Activated CD8-positive, alpha-beta T cell treated with anti-CD3 and anti-CD28 coated beads for 36 hours (primary cell): ENCODE results near the gene COL13A1. TPM values are rescaled to one million over a fixed set of nuclear protein-coding genes. Genes with fewer than 3 reads are reported as not detected.

Source experiments
- ATAC-seq: fragments of 200-7000 bp; cut with Tn5 transposase; one replicate; pipeline ENCODE4 v1.10.0; 2021; ENCODE audit warnings: mild to moderate bottlenecking, moderate library complexity
- CTCF ChIA-PET: fragments of 350-600 bp; sonication (Branson Sonifier 250); formaldehyde crosslinking; loops from one replicate; lab custom pipeline; 2021; ENCODE audit warnings: antibody characterized with exemption; lab: Charles Lee
- POLR2A ChIA-PET: fragments of 350-600 bp; sonication (Branson Sonifier 250); formaldehyde crosslinking; loops from one replicate; lab custom pipeline; 2021; ENCODE audit warnings: antibody characterized with exemption; lab: Charles Lee
- DNase-seq: peaks from one replicate; pipeline ENCODE4 v3.0.0-alpha.2; 2020
- H3K27ac Mint-ChIP-seq: one replicate; pipeline ENCODE4 v1.8.0; 2021; ENCODE audit warnings: mild to moderate bottlenecking, mixed read lengths
- H3K27me3 Mint-ChIP-seq: one replicate; pipeline ENCODE4 v1.8.0; 2021; ENCODE audit warnings: mixed read lengths
- H3K36me3 Mint-ChIP-seq: one replicate; pipeline ENCODE4 v1.8.0; 2021; ENCODE audit warnings: low read depth, mixed read lengths
- H3K4me1 Mint-ChIP-seq: one replicate; pipeline ENCODE4 v1.8.0; 2021; ENCODE audit warnings: low read depth, mixed read lengths
- H3K4me3 Mint-ChIP-seq: one replicate; pipeline ENCODE4 v1.8.0; 2021; ENCODE audit warnings: mild to moderate bottlenecking, moderate library complexity, mixed read lengths
- H3K9me3 Mint-ChIP-seq: one replicate; pipeline ENCODE4 v1.8.0; 2021; ENCODE audit warnings: mixed read lengths
- intact Hi-C: fragments of 100-400 bp; cut with micrococcal nuclease; formaldehyde crosslinking; loops from one replicate; pipeline ENCODE4 v1.10.0; 2022
- total RNA-seq, 2 experiments: library from RNA; stranded (reverse); gene quantifications; one replicate each; pipeline ENCODE4 v1.2.3, GENCODE V29; 2021
- TF ChIP-seq, protein P1 (sequence below): fragments of 200-600 bp; IDR thresholded peaks from one replicate; pipeline ENCODE4 v1.8.0; 2022; ENCODE audit warnings: antibody characterized with exemption, mild to moderate bottlenecking

The COL13A1 gene
- total RNA-seq, 2 experiments from 2014 or later = not detected

DNA sequence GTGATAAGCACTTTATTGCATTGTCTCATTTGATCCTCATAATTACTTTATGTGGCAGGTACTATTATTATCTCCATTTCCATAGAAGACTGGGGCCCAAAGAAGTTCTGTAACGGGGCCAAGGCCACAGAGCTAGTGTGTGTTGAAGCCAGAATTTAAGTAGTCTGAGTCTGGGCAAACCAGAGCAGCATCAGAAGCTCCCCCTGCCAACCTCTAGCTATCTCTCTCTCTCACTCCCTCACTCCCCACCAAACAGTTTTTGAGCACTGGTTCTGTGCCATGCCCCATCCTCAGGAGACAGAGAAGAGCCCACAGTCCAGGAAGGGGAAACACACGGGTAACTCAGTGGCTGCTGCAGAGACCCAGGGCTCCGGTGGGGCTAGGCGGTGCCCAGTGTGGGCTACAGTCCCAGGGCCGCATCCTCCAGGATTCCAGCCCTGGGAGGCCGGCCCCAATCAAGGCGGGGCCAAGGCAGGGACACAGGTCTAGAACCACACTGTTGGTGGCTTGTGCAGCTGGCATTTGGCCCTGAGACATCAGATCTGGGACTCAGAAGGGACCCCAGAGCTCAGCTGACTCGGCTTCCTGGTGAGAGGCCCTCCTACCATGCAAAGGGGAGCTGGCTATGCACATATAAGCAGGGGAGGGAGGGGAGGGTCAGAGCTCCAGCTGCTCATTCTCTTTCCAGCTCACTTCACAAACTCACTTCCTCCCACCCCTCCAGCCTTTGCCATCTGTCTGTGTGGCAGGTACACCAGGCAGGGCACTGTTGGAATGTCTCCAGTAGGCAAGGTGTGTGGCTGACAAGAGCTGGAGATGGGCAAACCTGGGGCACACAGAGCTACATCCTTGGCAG is 34.4 kb downstream of the COL13A1 start:
- POLR2A ChIA-PET = no interaction called here
- H3K27me3 Mint-ChIP-seq = peaks cover 6% of the 10 kb centered on the region
- H3K9me3 Mint-ChIP-seq = no peaks in the 10 kb centered on the region
- CTCF ChIA-PET = interaction anchor here (1.0 kb wide), 1 partner anchor 33 kb away, joined by 3 read pairs; no protein-coding TSS in a partner anchor
- no peak overlapping the region for H3K4me3 Mint-ChIP-seq
- H3K27ac Mint-ChIP-seq = no peak overlapping the region
- DNase-seq (no peak), ATAC-seq (no peak)
- TF ChIP-seq, protein P1, sequence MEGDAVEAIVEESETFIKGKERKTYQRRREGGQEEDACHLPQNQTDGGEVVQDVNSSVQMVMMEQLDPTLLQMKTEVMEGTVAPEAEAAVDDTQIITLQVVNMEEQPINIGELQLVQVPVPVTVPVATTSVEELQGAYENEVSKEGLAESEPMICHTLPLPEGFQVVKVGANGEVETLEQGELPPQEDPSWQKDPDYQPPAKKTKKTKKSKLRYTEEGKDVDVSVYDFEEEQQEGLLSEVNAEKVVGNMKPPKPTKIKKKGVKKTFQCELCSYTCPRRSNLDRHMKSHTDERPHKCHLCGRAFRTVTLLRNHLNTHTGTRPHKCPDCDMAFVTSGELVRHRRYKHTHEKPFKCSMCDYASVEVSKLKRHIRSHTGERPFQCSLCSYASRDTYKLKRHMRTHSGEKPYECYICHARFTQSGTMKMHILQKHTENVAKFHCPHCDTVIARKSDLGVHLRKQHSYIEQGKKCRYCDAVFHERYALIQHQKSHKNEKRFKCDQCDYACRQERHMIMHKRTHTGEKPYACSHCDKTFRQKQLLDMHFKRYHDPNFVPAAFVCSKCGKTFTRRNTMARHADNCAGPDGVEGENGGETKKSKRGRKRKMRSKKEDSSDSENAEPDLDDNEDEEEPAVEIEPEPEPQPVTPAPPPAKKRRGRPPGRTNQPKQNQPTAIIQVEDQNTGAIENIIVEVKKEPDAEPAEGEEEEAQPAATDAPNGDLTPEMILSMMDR = no peak
- H3K36me3 Mint-ChIP-seq = no peaks in the 10 kb centered on the region
- intact Hi-C loops = no loop called here
- no peaks in the 10 kb centered on the region for H3K4me1 Mint-ChIP-seq

DNA sequence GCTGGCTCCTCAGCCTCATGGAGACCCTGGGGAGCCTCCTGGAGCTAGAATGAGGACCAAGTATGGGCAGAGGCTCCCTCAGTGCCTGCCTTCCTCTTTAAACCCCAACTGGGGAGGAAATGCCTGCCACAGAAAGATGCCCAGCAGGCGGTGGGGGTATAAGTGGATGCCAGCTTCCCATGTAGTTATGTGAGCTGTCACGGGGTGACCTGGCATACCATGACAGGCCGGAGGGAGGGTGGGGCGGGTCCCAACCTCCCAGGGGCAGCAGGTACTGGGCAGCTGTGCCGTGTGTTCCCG is 35.0 kb downstream of the COL13A1 start:
- H3K27me3 Mint-ChIP-seq = peaks cover 6% of the 10 kb centered on the region
- intact Hi-C loops = no loop called here
- DNase-seq (no peak), ATAC-seq (no peak)
- H3K36me3 Mint-ChIP-seq = no peaks in the 10 kb centered on the region
- ChIA-PET POLR2A (no interaction called here), CTCF (interaction anchor here (1.0 kb wide), 1 partner anchor 34 kb away, joined by 3 read pairs; no protein-coding TSS in a partner anchor)
- no peak overlapping the region for H3K27ac Mint-ChIP-seq
- H3K4me1 Mint-ChIP-seq = peaks cover 2% of the 10 kb centered on the region
- no peak overlapping the region for H3K4me3 Mint-ChIP-seq
- TF ChIP-seq, protein P1 = no peak
- H3K9me3 Mint-ChIP-seq = no peaks in the 10 kb centered on the region

DNA sequence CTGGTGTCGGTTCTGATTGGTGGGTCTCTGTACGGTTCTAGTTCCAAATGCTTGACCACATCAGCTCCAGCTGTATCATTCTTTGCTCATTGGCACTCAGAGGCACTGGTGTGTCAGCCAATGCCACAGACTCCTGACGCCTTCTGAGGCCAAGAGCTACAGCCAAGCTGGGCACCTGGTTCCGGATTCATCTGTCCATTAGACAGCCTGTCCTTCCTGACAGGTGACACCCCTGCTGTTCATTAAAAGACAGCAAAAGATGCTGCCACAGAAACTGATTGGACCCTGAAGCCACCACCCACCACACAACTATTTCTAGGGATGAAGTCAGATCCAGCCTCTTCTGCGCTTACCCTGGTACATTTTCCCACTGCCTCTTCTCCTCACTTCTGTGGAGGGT is 35.6 kb downstream of the COL13A1 start:
- intact Hi-C loops = no loop called here
- H3K36me3 Mint-ChIP-seq = no peaks in the 10 kb centered on the region
- CTCF ChIA-PET = interaction anchor here (1.2 kb wide), 1 partner anchor 9 kb away, joined by 4 read pairs; no protein-coding TSS in a partner anchor
- TF ChIP-seq, protein P1 = no peak
- no peak overlapping the region for H3K27ac Mint-ChIP-seq
- ATAC-seq (no peak), DNase-seq (no peak)
- no peaks in the 10 kb centered on the region for H3K9me3 Mint-ChIP-seq
- no peak overlapping the region for H3K4me3 Mint-ChIP-seq
- peaks cover 6% of the 10 kb centered on the region for H3K27me3 Mint-ChIP-seq
- POLR2A ChIA-PET = no interaction called here
- H3K4me1 Mint-ChIP-seq = peaks cover 8% of the 10 kb centered on the region

DNA sequence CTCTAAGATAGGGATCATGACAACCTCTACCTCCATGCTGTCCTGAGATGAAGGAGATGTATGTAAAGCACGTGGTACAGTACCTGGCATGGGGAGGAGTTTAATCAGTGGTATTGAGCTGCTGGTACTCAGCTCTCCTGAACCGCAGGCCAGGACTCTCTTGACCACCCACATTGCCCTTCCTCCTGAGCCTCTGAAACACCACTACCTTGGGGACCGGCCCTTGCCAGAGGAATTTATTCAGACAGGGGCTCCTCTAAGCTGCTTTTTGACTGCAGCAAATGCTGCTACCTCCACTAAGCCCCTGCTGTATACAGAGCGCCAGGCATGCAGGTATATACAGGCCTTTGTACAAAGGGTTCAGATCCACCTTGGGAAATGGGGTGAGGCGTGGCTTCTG is 36.7 kb downstream of the COL13A1 start:
- H3K4me1 Mint-ChIP-seq = peaks cover 12% of the 10 kb centered on the region
- no peak for ATAC-seq
- ChIA-PET CTCF (interaction anchor here (1.2 kb wide), 1 partner anchor 10 kb away, joined by 4 read pairs; no protein-coding TSS in a partner anchor), POLR2A (no interaction called here)
- TF ChIP-seq, protein P1 = no peak
- intact Hi-C loops = no loop called here
- H3K4me3 Mint-ChIP-seq = no peak overlapping the region
- H3K36me3 Mint-ChIP-seq = no peaks in the 10 kb centered on the region
- peaks cover 6% of the 10 kb centered on the region for H3K27me3 Mint-ChIP-seq
- no peak for DNase-seq
- H3K9me3 Mint-ChIP-seq = no peaks in the 10 kb centered on the region
- no peak overlapping the region for H3K27ac Mint-ChIP-seq

DNA sequence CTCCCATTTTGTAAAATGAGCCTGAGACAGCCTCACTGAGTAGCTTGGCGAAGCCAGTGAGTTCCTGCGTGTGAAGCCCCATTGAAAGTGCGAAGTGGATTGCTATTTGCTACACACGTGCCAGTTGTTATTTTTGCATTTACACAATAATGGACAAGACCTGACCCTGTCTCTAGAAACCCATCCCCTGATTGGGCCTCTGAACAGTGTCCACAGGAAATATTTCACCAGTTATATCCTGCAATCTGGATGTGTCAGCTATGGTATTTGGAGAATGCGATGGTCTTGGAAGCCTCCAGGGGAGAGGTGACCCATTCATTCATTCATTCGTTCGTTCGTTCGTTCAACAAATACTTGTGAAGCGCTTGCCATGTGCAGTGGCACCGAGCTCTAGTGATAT is 37.1 kb downstream of the COL13A1 start:
- ATAC-seq (no peak), DNase-seq (no peak)
- Mint-ChIP-seq H3K9me3 (no peaks in the 10 kb centered on the region), H3K27ac (no peak overlapping the region), H3K27me3 (peaks cover 7% of the 10 kb centered on the region), H3K4me1 (peaks cover 12% of the 10 kb centered on the region), H3K4me3 (no peak overlapping the region), H3K36me3 (no peaks in the 10 kb centered on the region)
- CTCF ChIA-PET = no interaction called here
- TF ChIP-seq, protein P1 = no peak
- POLR2A ChIA-PET = no interaction called here
- intact Hi-C loops = no loop called here
